Common myeloid progenitor, CD34-positive (primary cell): Measurements from ENCODE around the gene CEP164.

Source experiments
- CTCF ChIA-PET: fragments of 350-600 bp; sonication (Branson Sonifier 250); formaldehyde crosslinking; loops from one replicate; lab custom pipeline; 2021; ENCODE audit warnings: antibody characterized with exemption; lab: Charles Lee
- POLR2A ChIA-PET: fragments of 350-600 bp; sonication (Branson Sonifier 250); formaldehyde crosslinking; loops from one replicate; lab custom pipeline; 2021; ENCODE audit warnings: antibody characterized with exemption; lab: Charles Lee
- DNase-seq, 3 donors: peaks; one replicate each; pipeline versions ENCODE4 v3.0.0 to v3.0.0-alpha.2; 2013
- H3K27ac ChIP-seq, 2 experiments: 1 replicate in 1 of 2; 2 replicates in 1 of 2; pipeline ENCODE4 v1.7.0; 2013; ENCODE audit warnings: inconsistent platforms in 2 of 2, low read length in 2 of 2, mild to moderate bottlenecking in 2 of 2, low read depth in 1 of 2, moderate library complexity in 1 of 2; ENCODE audit not compliant: severe bottlenecking in 2 of 2, insufficient read depth in 1 of 2, poor library complexity in 1 of 2
- H3K27me3 ChIP-seq, 5 experiments: replicated peaks in 2 of 5; 1 replicate in 3 of 5; 2 replicates in 2 of 5; pipeline versions ENCODE4 v1.6.1 to v1.7.0; 2013; ENCODE audit warnings: low read length in 4 of 5, mild to moderate bottlenecking in 2 of 5, moderate library complexity in 2 of 5, inconsistent platforms in 1 of 5; ENCODE audit not compliant: insufficient read depth in 5 of 5, control insufficient read depth in 4 of 5
- H3K36me3 ChIP-seq, 4 experiments: 1 replicate in 2 of 4; 2 replicates in 2 of 4; pipeline versions ENCODE4 v1.6.1 to v1.7.0; 2013; ENCODE audit warnings: low read length in 3 of 4, control low read depth in 1 of 4, mild to moderate bottlenecking in 1 of 4; ENCODE audit not compliant: control insufficient read depth in 4 of 4, insufficient read depth in 4 of 4
- H3K4me1 ChIP-seq, 4 experiments: 1 replicate in 3 of 4; 2 replicates in 1 of 4; pipeline versions ENCODE4 v1.6.1 to v1.7.1; 2013; ENCODE audit warnings: low read length in 3 of 4, mild to moderate bottlenecking in 3 of 4, control low read depth in 1 of 4, inconsistent platforms in 1 of 4, moderate library complexity in 1 of 4; ENCODE audit not compliant: control insufficient read depth in 4 of 4, insufficient read depth in 4 of 4; ENCODE audit errors: control extremely low read depth in 1 of 4
- H3K4me3 ChIP-seq, 7 experiments: 1 replicate in 4 of 7; 2 replicates in 3 of 7; pipeline versions ENCODE4 v1.5.1 to v1.7.0; 2013; ENCODE audit warnings: mild to moderate bottlenecking in 7 of 7, low read length in 6 of 7, moderate library complexity in 6 of 7, inconsistent platforms in 2 of 7, low read depth in 2 of 7, control low read depth in 1 of 7; ENCODE audit not compliant: insufficient read depth in 4 of 7, control insufficient read depth in 1 of 7; ENCODE audit errors: extremely low read depth in 1 of 7
- H3K9me3 ChIP-seq, 5 experiments: 1 replicate in 4 of 5; 2 replicates in 1 of 5; pipeline versions ENCODE4 v1.6.1 to v1.7.1; 2013; ENCODE audit warnings: low read length in 4 of 5, mild to moderate bottlenecking in 2 of 5, inconsistent platforms in 1 of 5, low read depth in 1 of 5, moderate library complexity in 1 of 5; ENCODE audit not compliant: control insufficient read depth in 4 of 5, insufficient read depth in 2 of 5; ENCODE audit errors: control extremely low read depth in 1 of 5
- WGBS: methylation state at CpG from one replicate; pipeline ENCODE4 v1.1.5; 2013; ENCODE audit not compliant: insufficient coverage; 5-methylcytosine and 5-hydroxymethylcytosine counted together

Gene CEP164

GRCh38 chr11:117384045-117384444 is 56.4 kb downstream of the CEP164 start:
- no peaks in the 10 kb centered on the region for H3K27me3 ChIP-seq
- peaks cover 8 to 50% (median 37%) of the 10 kb centered on the region in 4 experiments for H3K36me3 ChIP-seq
- ChIA-PET POLR2A (no interaction called here), CTCF (interaction anchor here (1.4 kb wide), 1 partner anchor 8 kb away, joined by 3 read pairs; no protein-coding TSS in a partner anchor)
- no peaks in the 10 kb centered on the region for H3K9me3 ChIP-seq
- DNase-seq, result no peak
- WGBS, result no CpG with 5 or more reads among the region's 1 CpG
- peaks cover 0 to 2% (median 1%) of the 10 kb centered on the region in 4 experiments for H3K4me1 ChIP-seq
- no peak overlapping the region for H3K4me3 ChIP-seq
- H3K27ac ChIP-seq, result no peak overlapping the region

GRCh38 chr11:117385471-117385870 is 57.8 kb downstream of the CEP164 start:
- no peak overlapping the region for H3K27ac ChIP-seq
- peaks cover 8 to 44% (median 35%) of the 10 kb centered on the region in 4 experiments for H3K36me3 ChIP-seq
- ChIA-PET POLR2A (no interaction called here), CTCF (interaction anchor here (1.4 kb wide), 1 partner anchor 9 kb away, joined by 3 read pairs; no protein-coding TSS in a partner anchor)
- DNase-seq, result no peak
- H3K4me3 ChIP-seq, result no peak overlapping the region
- peaks cover 0 to 2% (median 1%) of the 10 kb centered on the region in 4 experiments for H3K4me1 ChIP-seq
- H3K27me3 ChIP-seq, result no peaks in the 10 kb centered on the region
- WGBS, result 95% methylated on average over 3 of the region's 3 CpGs
- no peaks in the 10 kb centered on the region for H3K9me3 ChIP-seq

DNA sequence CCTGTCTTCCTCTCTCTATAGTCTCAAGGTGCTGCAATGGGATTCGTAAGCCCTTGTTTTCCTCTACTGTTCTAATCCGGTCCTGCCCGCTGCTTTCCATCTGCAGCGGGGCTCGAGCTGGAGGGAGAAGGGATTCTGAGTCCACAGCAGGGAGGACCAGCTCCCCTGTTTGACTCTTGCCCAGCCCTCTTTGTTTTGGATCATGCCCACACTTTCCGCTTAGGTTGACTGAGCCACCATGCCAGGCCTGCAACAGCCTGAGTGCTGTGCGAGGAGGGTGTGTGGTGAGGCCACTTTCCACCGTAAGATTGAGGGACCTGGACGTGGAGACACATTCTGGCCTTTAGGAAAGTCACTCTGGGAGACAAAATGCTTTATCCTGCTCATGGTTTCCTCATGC is 58.3 kb downstream of the CEP164 start:
- no peak for DNase-seq
- Histone ChIP-seq H3K4me1 (peaks cover 0 to 2% (median 1%) of the 10 kb centered on the region in 4 experiments), H3K27me3 (no peaks in the 10 kb centered on the region), H3K36me3 (peaks cover 6 to 43% (median 34%) of the 10 kb centered on the region in 4 experiments), H3K27ac (no peak overlapping the region), H3K4me3 (no peak overlapping the region), H3K9me3 (no peaks in the 10 kb centered on the region)
- whole genome bisulfite sequencing, result 98% methylated on average over 9 of the region's 9 CpGs
- ChIA-PET CTCF (no interaction called here), POLR2A (no interaction called here)

- Histone ChIP-seq H3K36me3 (peaks cover 0 to 52% (median 43%) of the 10 kb centered on the region in 4 experiments), H3K27ac (no peak overlapping the region), H3K9me3 (no peaks in the 10 kb centered on the region), H3K4me3 (no peak overlapping the region), H3K27me3 (no peaks in the 10 kb centered on the region), H3K4me1 (no peaks in the 10 kb centered on the region)
- ChIA-PET POLR2A (no interaction called here), CTCF (interaction anchor here (1.3 kb wide), 1 partner anchor 9 kb away, joined by 3 read pairs; no protein-coding TSS in a partner anchor)
- DNase-seq, result no peak
- 100% methylated on average over 3 of the region's 3 CpGs for WGBS
Measured at GRCh38 chr11:117387992-117388755, 60.5 kb downstream of the CEP164 start.

- Histone ChIP-seq H3K27me3 (no peaks in the 10 kb centered on the region), H3K27ac (no peak overlapping the region), H3K4me1 (no peaks in the 10 kb centered on the region), H3K4me3 (no peak overlapping the region), H3K9me3 (no peaks in the 10 kb centered on the region), H3K36me3 (peaks cover 3 to 69% (median 54%) of the 10 kb centered on the region in 4 experiments)
- POLR2A ChIA-PET, result no interaction called here
- over 99% methylated on average over 8 of the region's 8 CpGs for WGBS
- CTCF ChIA-PET, result no interaction called here
- DNase-seq, result no peak
Measured at GRCh38 chr11:117390743-117391142, 63.1 kb downstream of the CEP164 start.

GRCh38 chr11:117391181-117391580 is 63.5 kb downstream of the CEP164 start:
- Histone ChIP-seq H3K27ac (no peak overlapping the region), H3K4me1 (no peaks in the 10 kb centered on the region), H3K36me3 (peaks cover 3 to 67% (median 55%) of the 10 kb centered on the region in 4 experiments), H3K27me3 (no peaks in the 10 kb centered on the region), H3K9me3 (no peaks in the 10 kb centered on the region), H3K4me3 (no peak overlapping the region)
- ChIA-PET POLR2A (no interaction called here), CTCF (no interaction called here)
- 98% methylated on average over 5 of the region's 8 CpGs for WGBS
- DNase-seq, result no peak

DNA sequence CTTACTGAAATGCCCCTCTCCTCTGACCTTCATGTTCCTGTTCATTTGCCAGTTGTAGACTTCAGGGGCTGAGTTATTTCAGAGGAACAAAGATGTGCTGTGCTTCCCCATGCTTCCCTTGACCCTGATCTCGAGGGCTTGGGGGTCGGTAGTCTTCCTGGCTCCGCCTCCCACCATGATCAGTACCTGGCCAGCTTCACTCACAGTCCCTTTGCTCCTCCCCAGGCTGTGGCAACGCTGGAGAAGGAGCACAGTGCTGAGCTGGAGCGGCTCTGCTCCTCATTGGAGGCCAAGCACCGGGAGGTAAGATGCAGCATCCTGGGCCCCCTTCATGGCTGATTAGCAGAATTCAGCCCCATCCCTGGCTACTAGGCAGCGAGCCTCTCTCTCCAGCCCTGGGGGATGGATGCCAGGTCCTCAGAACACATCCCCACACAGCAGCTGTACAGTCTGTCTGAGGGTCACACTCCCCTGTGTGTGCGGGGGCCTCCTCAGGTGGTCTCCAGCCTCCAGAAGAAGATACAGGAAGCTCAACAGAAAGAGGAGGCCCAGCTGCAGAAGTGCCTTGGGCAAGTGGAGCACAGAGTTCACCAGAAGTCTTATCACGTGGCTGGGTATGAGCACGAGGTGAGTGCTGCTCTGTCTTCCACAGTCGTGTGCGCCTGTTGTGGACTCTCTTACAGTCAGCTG is 64.5 kb downstream of the CEP164 start:
- no peak for DNase-seq
- POLR2A ChIA-PET, result no interaction called here
- no peaks in the 10 kb centered on the region for H3K4me1 ChIP-seq
- H3K36me3 ChIP-seq, result peaks cover 9 to 71% (median 56%) of the 10 kb centered on the region in 4 experiments
- H3K4me3 ChIP-seq, result no peak overlapping the region
- H3K27me3 ChIP-seq, result no peaks in the 10 kb centered on the region
- H3K27ac ChIP-seq, result no peak overlapping the region
- H3K9me3 ChIP-seq, result peaks cover 0 to 2% (median 0%) of the 10 kb centered on the region in 5 experiments
- WGBS, result 94% methylated on average over 12 of the region's 12 CpGs
- CTCF ChIA-PET, result no interaction called here
